Hepatocyte (in vitro differentiated cells): Measurements from ENCODE around the gene ST3GAL5.

Experiments
- CTCF ChIP-seq: fragments of 200-600 bp; sonication (generic); IDR thresholded peaks from 2 replicates; pipeline ENCODE4 v1.5.1; 2016; ENCODE audit warnings: antibody characterized with exemption, mild to moderate bottlenecking; ENCODE audit not compliant: poor library complexity
- EZH2 ChIP-seq: fragments of 200-600 bp; sonication (generic); IDR thresholded peaks from 2 replicates; pipeline ENCODE4 v1.6.1; 2016; ENCODE audit warnings: antibody characterized with exemption, mild to moderate bottlenecking, borderline replicate concordance

DNA sequence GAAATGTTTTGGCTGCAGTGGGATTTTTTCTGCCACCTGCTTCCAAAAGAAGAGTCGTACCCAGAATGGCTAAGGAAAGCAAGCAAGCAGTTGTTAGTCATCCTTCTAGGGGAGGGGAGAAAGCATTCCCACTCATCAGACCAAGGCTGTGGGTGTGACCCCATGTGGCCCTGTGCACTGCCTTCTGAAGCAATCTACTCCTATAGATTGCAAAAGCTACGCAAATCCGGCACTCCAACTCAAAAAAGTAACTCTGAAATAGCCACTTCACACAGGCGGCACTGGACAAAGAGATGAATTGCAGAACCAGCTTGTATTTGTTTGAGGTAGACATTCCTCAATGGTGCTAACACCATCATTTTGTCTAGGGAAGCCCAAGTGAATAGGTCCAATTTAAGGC is 44.3 kb downstream of the ST3GAL5 start:
- no peak for TF ChIP-seq CTCF
- TF ChIP-seq EZH2: no peak
